ENCODE measurements around the gene ALS2.

ALS2 gene

GRCh38 chr2:201699416-201699815 is 81.3 kb downstream of the ALS2 start:
- no peak overlapping the region for H3K27ac ChIP-seq
- no peak for TF ChIP-seq ZFX (IDR thresholded peaks at IDR 0.05)
- TF ChIP-seq CTCF (conservative IDR thresholded peaks at IDR 0.05), result no peak

- TF ChIP-seq CTCF (conservative IDR thresholded peaks at IDR 0.05) (no peak), ZFX (IDR thresholded peaks at IDR 0.05) (no peak)
- no peak within 1 kb of the TSS for H3K27ac ChIP-seq
These were observed 82.0 kb downstream of the ALS2 start, which contains the start of gene MPP4 for GRCh38 chr2:201698588-201699226. TSS of gene MPP4 (minus strand) at chr2:201698644. CDS start at chr2:201693954, 4,690 bp downstream.

GRCh38 chr2:201697899-201698298 is 82.8 kb downstream of the ALS2 start:
- no peak overlapping the region for H3K27ac ChIP-seq
- TF ChIP-seq CTCF (conservative IDR thresholded peaks at IDR 0.05) (no peak), ZFX (IDR thresholded peaks at IDR 0.05) (no peak)

- no peak overlapping the region for H3K27ac ChIP-seq
- TF ChIP-seq CTCF (conservative IDR thresholded peaks at IDR 0.05) (no peak), ZFX (IDR thresholded peaks at IDR 0.05) (no peak)
These were observed 84.5 kb downstream of the ALS2 start for GRCh38 chr2:201696151-201696659.

- TF ChIP-seq CTCF (conservative IDR thresholded peaks at IDR 0.05), result no peak
- no peak for TF ChIP-seq ZFX (IDR thresholded peaks at IDR 0.05)
- no peak overlapping the region for H3K27ac ChIP-seq
These were observed 95.6 kb downstream of the ALS2 start for GRCh38 chr2:201685156-201685555.

- H3K27ac ChIP-seq, result no peak overlapping the region
- TF ChIP-seq ZFX (IDR thresholded peaks at IDR 0.05), result no peak
- TF ChIP-seq CTCF (conservative IDR thresholded peaks at IDR 0.05), result peak; percentile 70
These were observed 100.0 kb downstream of the ALS2 start for GRCh38 chr2:201680743-201681142.

GRCh38 chr2:201678401-201678800 is 102.3 kb downstream of the ALS2 start:
- TF ChIP-seq CTCF (conservative IDR thresholded peaks at IDR 0.05), result no peak

More at GRCh38 chr2:201678401-201678800, 102.3 kb downstream of the ALS2 start:
- no peak overlapping the region for H3K27ac ChIP-seq

Data from C4-2B (cell line).